Smooth muscle cell (in vitro differentiated cells): ENCODE results near the gene COMMD2. TPM values are rescaled to one million over a fixed set of nuclear protein-coding genes. Genes with fewer than 3 reads are reported as not detected.

ENCODE experiments used
- DNase-seq: peaks from one replicate; lab custom pipeline; 2025; ENCODE audit not compliant: unreplicated experiment; lab: John Stamatoyannopoulos, UW
- H2AFZ ChIP-seq: fragments of 200-600 bp; sonication (generic); 2 replicates; pipeline ENCODE4 v1.6.0; 2016; ENCODE audit warnings: antibody characterized with exemption, low read depth, mild to moderate bottlenecking
- H3F3A ChIP-seq: fragments of 200-600 bp; sonication (generic); 2 replicates; pipeline ENCODE4 v1.6.0; 2017; ENCODE audit warnings: antibody characterized with exemption, low read depth
- H3K27ac ChIP-seq: fragments of 200-600 bp; sonication (generic); 2 replicates; pipeline ENCODE4 v1.5.1; 2016; ENCODE audit warnings: low read depth, mild to moderate bottlenecking
- H3K27me3 ChIP-seq: fragments of 200-600 bp; sonication (generic); 2 replicates; pipeline ENCODE4 v1.6.1; 2016; ENCODE audit warnings: low read depth, mild to moderate bottlenecking
- H3K36me3 ChIP-seq: fragments of 200-600 bp; sonication (generic); 2 replicates; pipeline ENCODE4 v1.5.1; 2016; ENCODE audit warnings: low read depth
- H3K4me1 ChIP-seq: fragments of 200-600 bp; sonication (generic); 2 replicates; pipeline ENCODE4 v1.5.1; 2016; ENCODE audit warnings: low read depth
- H3K4me2 ChIP-seq: fragments of 200-600 bp; sonication (generic); 2 replicates; pipeline ENCODE4 v1.6.0; 2016; ENCODE audit warnings: mild to moderate bottlenecking
- H3K4me3 ChIP-seq: fragments of 200-600 bp; sonication (generic); 2 replicates; pipeline ENCODE4 v1.5.1; 2016; ENCODE audit warnings: mild to moderate bottlenecking
- H3K79me2 ChIP-seq: fragments of 200-600 bp; sonication (generic); 2 replicates; pipeline ENCODE4 v1.6.0; 2016; ENCODE audit warnings: low read depth, mild to moderate bottlenecking
- H3K9ac ChIP-seq: fragments of 200-600 bp; sonication (generic); 2 replicates; pipeline ENCODE4 v1.6.0; 2016; ENCODE audit warnings: low read depth
- H3K9me3 ChIP-seq: fragments of 200-600 bp; sonication (generic); replicated peaks from 2 replicates; pipeline ENCODE4 v1.5.1; 2016; ENCODE audit warnings: low read depth
- H4K20me1 ChIP-seq: fragments of 200-600 bp; sonication (generic); 2 replicates; pipeline ENCODE4 v1.6.0; 2016; ENCODE audit warnings: low read depth
- CTCF ChIP-seq: fragments of 200-600 bp; sonication (generic); IDR thresholded peaks from 2 replicates; pipeline ENCODE4 v1.5.1; 2017; ENCODE audit warnings: borderline replicate concordance, mild to moderate bottlenecking, antibody characterized with exemption; ENCODE audit not compliant: insufficient read depth, poor library complexity, severe bottlenecking
- WGBS: methylation state at CpG from one replicate; pipeline ENCODE4 v1.1.7; 2016; ENCODE audit warnings: low lambda C conversion rate; 5-methylcytosine and 5-hydroxymethylcytosine counted together
- polyA plus RNA-seq: library from polyadenylated mRNA; unstranded; fragments of >200 nt; fragmentation: Nextera tagmentation; extraction: Ambion mirVana; gene quantifications from 2 replicates; pipeline ENCODE4 v1.2.1, GENCODE V29; 2016
- total RNA-seq: library from RNA; depleted of rRNA; stranded (reverse); fragments of >200 nt; gene quantifications from 2 replicates; pipeline ENCODE4 v1.2.3, GENCODE V29; 2014

The COMMD2 gene
- total and polyA plus RNA-seq, 2 experiments from 2014 or later = 47.5 to 56.3 TPM

- Histone ChIP-seq H3K4me1 (no peaks in the 10 kb centered on the region), H4K20me1 (peaks cover 14% of the 10 kb centered on the region), H3K4me2 (no peak overlapping the region), H3K9ac (no peak overlapping the region), H2AFZ (no peak overlapping the region), H3K79me2 (no peaks in the 10 kb centered on the region), H3K27me3 (no peaks in the 10 kb centered on the region), H3F3A (no peaks in the 10 kb centered on the region), H3K36me3 (peaks cover 27% of the 10 kb centered on the region), H3K27ac (no peak overlapping the region), H3K4me3 (no peak overlapping the region), H3K9me3 (no peaks in the 10 kb centered on the region)
- TF ChIP-seq CTCF = no peak
- DNase-seq = no peak
Measured at GRCh38 chr3:149744151-149744550, 8.1 kb downstream of the COMMD2 start.

- H3K4me2 ChIP-seq = no peak overlapping the region
- H3K27ac ChIP-seq = no peak overlapping the region
- no peaks in the 10 kb centered on the region for H3K79me2 ChIP-seq
- H3K4me3 ChIP-seq = no peak overlapping the region
- H2AFZ ChIP-seq = no peak overlapping the region
- 95% methylated on average over 2 of the region's 2 CpGs for WGBS
- no peak overlapping the region for H3K9ac ChIP-seq
- TF ChIP-seq CTCF = no peak
- no peaks in the 10 kb centered on the region for H3K9me3 ChIP-seq
- DNase-seq = no peak
- no peaks in the 10 kb centered on the region for H3K27me3 ChIP-seq
- H3K4me1 ChIP-seq = peaks cover 3% of the 10 kb centered on the region
- H4K20me1 ChIP-seq = peaks cover 11% of the 10 kb centered on the region
- peaks cover 8% of the 10 kb centered on the region for H3K36me3 ChIP-seq
- H3F3A ChIP-seq = peaks cover 11% of the 10 kb centered on the region
Measured at GRCh38 chr3:149739396-149739795, 12.9 kb downstream of the COMMD2 start.

GRCh38 chr3:149738876-149739275 is 13.4 kb downstream of the COMMD2 start:
- TF ChIP-seq CTCF = no peak
- H2AFZ ChIP-seq = no peak overlapping the region
- H3K4me3 ChIP-seq = no peak overlapping the region
- peaks cover 3% of the 10 kb centered on the region for H3K4me1 ChIP-seq
- H3K27me3 ChIP-seq = no peaks in the 10 kb centered on the region
- no peaks in the 10 kb centered on the region for H3K79me2 ChIP-seq
- no peaks in the 10 kb centered on the region for H3K9me3 ChIP-seq
- no peak overlapping the region for H3K9ac ChIP-seq
- no peak overlapping the region for H3K27ac ChIP-seq
- 95% methylated on average over 2 of the region's 2 CpGs for WGBS
- H4K20me1 ChIP-seq = peaks cover 6% of the 10 kb centered on the region
- peaks cover 8% of the 10 kb centered on the region for H3K36me3 ChIP-seq
- DNase-seq = no peak
- no peak overlapping the region for H3K4me2 ChIP-seq
- H3F3A ChIP-seq = peaks cover 11% of the 10 kb centered on the region

GRCh38 chr3:149736953-149737205 is 15.4 kb downstream of the COMMD2 start:
- Histone ChIP-seq H2AFZ (no peak overlapping the region), H3K9ac (no peak overlapping the region), H3F3A (peaks cover 11% of the 10 kb centered on the region), H4K20me1 (no peaks in the 10 kb centered on the region), H3K27ac (no peak overlapping the region), H3K27me3 (no peaks in the 10 kb centered on the region), H3K9me3 (no peaks in the 10 kb centered on the region), H3K4me1 (peaks cover 3% of the 10 kb centered on the region), H3K36me3 (peaks cover 8% of the 10 kb centered on the region), H3K79me2 (no peaks in the 10 kb centered on the region), H3K4me2 (no peak overlapping the region), H3K4me3 (no peak overlapping the region)
- no peak for TF ChIP-seq CTCF
- DNase-seq = no peak
